Lower leg skin (tissue), 3 donors: ENCODE measurements around the gene WDR64.

Source experiments
- POLR2A ChIP-seq, 2 donors: fragments of 450-650 bp; IDR thresholded peaks; one replicate each; pipeline ENCODE4 v1.6.1; 2016 to 2017; ENCODE audit warnings: antibody characterized with exemption in 2 of 2, mild to moderate bottlenecking in 1 of 2, moderate library complexity in 1 of 2
- TF ChIP-seq, protein P1 (sequence below), 3 donors: fragments of 450-650 bp; IDR thresholded peaks; one replicate each; pipeline ENCODE4 v1.5.1; 2016; ENCODE audit warnings: antibody characterized with exemption in 3 of 3, mild to moderate bottlenecking in 3 of 3, moderate library complexity in 2 of 3

DNA sequence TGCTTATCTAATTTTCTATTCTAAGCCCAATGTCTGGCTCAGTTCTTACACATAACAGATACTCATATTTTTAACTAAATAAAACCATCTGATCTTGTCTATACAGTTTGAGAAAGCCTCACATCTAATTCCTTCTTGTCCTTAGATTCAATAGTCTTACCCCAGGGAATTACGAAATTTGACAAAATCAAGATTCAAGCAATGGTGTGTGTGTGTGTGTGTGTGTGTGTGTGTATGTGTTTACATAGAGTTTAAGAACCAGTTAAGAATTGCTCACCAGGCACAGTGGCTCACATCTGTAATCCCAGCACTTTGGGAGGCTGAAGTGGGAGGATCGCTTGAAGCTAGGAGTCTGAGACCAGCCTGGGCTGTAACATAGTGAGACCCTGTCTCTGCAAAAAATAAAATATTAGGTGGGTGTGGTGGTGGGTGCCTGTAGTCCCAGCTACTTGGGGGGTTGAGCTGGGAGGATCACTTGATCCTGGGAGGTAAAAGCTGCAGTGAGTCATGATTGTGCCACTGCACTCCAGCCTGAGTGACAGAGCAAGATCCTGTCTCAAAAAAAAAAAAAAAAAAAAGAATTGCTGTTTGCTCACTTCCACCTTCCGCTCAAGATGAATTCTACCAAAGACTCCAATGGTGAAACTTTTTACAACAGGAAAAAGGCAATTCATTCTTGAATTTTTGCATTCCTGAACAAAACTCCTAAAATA, 6.2 kb downstream of the WDR64 start:
- TF ChIP-seq, protein P1, sequence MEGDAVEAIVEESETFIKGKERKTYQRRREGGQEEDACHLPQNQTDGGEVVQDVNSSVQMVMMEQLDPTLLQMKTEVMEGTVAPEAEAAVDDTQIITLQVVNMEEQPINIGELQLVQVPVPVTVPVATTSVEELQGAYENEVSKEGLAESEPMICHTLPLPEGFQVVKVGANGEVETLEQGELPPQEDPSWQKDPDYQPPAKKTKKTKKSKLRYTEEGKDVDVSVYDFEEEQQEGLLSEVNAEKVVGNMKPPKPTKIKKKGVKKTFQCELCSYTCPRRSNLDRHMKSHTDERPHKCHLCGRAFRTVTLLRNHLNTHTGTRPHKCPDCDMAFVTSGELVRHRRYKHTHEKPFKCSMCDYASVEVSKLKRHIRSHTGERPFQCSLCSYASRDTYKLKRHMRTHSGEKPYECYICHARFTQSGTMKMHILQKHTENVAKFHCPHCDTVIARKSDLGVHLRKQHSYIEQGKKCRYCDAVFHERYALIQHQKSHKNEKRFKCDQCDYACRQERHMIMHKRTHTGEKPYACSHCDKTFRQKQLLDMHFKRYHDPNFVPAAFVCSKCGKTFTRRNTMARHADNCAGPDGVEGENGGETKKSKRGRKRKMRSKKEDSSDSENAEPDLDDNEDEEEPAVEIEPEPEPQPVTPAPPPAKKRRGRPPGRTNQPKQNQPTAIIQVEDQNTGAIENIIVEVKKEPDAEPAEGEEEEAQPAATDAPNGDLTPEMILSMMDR (IDR thresholded peaks at IDR 0.05), result no peak
- TF ChIP-seq POLR2A (IDR thresholded peaks at IDR 0.05), result no peak
